Ectodermal cell (in vitro differentiated cells): ENCODE data around the gene ATG2A.

Source experiments
- H3K27ac ChIP-seq: 2 replicates; pipeline ENCODE4 v1.7.0; 2013; ENCODE audit warnings: mild to moderate bottlenecking, low read depth, low read length; ENCODE audit not compliant: insufficient read depth, poor library complexity, severe bottlenecking
- H3K27me3 ChIP-seq: 2 replicates; pipeline ENCODE4 v1.7.0; 2013; ENCODE audit warnings: mild to moderate bottlenecking, low read length; ENCODE audit not compliant: insufficient read depth, control insufficient read depth, poor library complexity, severe bottlenecking
- H3K36me3 ChIP-seq: one replicate; pipeline ENCODE4 v1.7.0; 2013; ENCODE audit warnings: low read length; ENCODE audit not compliant: control insufficient read depth, insufficient read depth
- H3K4me1 ChIP-seq: one replicate; pipeline ENCODE4 v1.7.0; 2013; ENCODE audit warnings: low read length; ENCODE audit not compliant: control insufficient read depth, insufficient read depth
- H3K4me3 ChIP-seq: 2 replicates; pipeline ENCODE4 v1.7.0; 2013; ENCODE audit warnings: low read depth, low read length, control low read depth; ENCODE audit not compliant: insufficient read depth
- H3K9me3 ChIP-seq: 2 replicates; pipeline ENCODE4 v1.7.0; 2013; ENCODE audit warnings: mild to moderate bottlenecking, low read length, moderate library complexity; ENCODE audit not compliant: control insufficient read depth
- WGBS, 2 experiments: methylation state at CpG; one replicate each; pipeline ENCODE4 v1.1.7; 2013; ENCODE audit warnings: missing lambda C conversion rate in 2 of 2; 5-methylcytosine and 5-hydroxymethylcytosine counted together

The ATG2A gene

DNA sequence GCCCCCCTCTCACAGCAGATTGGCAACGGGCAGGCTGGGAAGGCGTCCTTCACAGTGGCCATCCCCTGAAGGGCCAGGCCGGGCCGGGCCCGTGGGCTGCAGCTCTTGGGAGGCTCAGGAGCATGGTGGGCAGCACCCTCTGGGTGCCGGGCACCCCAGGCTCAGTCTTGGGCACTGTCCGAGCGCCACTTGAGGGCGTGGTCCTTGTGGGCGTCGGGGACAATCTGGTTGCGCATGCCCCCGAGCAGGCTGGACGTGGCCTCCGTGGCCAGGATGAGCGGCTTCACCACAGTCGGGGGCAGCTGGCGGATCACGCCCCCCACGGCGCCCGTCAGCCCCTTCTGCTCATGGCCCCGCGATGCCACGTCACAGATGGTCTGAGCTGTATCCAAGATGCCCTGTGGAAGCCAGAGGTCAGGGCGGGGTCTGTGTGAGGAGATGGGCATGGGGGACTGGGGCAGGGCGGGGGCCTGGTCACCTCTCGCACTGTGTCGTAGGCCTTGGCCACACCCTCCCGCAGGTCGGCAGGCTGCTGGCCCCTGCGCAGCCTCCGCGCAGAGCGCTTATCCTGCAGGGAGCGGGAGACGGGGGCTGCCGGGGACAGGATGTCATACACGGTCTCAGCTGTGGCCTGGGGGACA is 22.1 kb downstream of the ATG2A start:
- no peaks in the 10 kb centered on the region for H3K4me1 ChIP-seq
- H3K36me3 ChIP-seq: no peaks in the 10 kb centered on the region
- WGBS, 2 experiments: 93 to 94% methylated on average over 39 of the region's 39 CpGs
- no peaks in the 10 kb centered on the region for H3K27me3 ChIP-seq
- no peak overlapping the region for H3K4me3 ChIP-seq
- H3K9me3 ChIP-seq: no peaks in the 10 kb centered on the region
- no peak overlapping the region for H3K27ac ChIP-seq

- WGBS, 2 experiments: 45 to 48% methylated on average over 14 of the region's 14 CpGs
- Histone ChIP-seq H3K27ac (no peak overlapping the region), H3K4me1 (no peaks in the 10 kb centered on the region), H3K4me3 (no peak overlapping the region), H3K36me3 (no peaks in the 10 kb centered on the region), H3K9me3 (no peaks in the 10 kb centered on the region), H3K27me3 (no peaks in the 10 kb centered on the region)
Measured at GRCh38 chr11:64894070-64894811, 22.8 kb downstream of the ATG2A start.

DNA sequence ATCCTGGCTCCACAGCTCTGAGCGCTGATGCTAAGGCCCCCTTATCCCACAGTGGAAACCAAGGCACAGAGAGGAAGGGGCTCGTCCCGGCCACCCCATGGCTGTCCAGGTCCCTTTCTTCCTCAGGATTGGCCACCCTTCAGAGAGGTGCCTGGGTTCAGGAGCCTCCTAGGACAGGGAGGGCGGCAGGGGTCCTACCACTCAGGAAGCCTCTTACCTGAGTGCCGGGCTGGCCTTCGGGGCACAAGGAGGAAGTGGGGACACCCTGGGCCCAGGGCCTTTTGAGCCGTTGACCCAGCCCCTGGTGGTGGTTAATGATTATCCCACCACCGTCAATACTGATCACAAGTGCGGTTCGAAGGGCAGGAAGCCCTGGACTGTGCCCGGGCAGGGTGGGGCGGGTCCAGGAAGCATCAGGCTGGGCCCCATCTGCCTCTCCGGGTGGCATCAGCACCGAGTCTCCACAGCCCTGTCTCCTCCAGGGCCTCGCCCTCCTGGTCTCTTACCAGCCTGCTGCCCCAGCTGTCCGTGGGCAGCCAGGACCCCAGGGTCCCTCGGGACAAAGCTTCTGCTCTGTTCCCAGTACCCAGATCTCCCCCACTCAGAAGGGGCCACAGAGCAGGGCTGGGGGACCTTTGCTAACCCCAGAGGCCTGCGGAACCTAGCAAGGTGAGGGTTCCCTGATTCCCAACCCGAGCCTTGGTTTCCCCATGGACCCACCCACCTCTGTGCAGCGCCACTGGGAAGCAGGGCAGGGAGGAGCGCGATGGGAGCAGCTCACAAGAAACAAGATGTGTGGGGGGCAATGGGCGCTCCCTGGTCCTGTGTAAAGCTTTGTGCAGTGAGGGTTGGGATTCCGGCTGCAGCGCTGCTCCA is 23.6 kb downstream of the ATG2A start:
- Histone ChIP-seq H3K4me1 (peaks cover 8% of the 10 kb centered on the region), H3K36me3 (no peaks in the 10 kb centered on the region), H3K27ac (no peak overlapping the region), H3K9me3 (no peaks in the 10 kb centered on the region), H3K4me3 (no peak overlapping the region), H3K27me3 (no peaks in the 10 kb centered on the region)
- WGBS, 2 experiments: 90 to 91% methylated on average over 25 of the region's 25 CpGs

GRCh38 chr11:64892838-64893193 is 24.2 kb downstream of the ATG2A start:
- H3K27me3 ChIP-seq: no peaks in the 10 kb centered on the region
- H3K4me1 ChIP-seq: peaks cover 13% of the 10 kb centered on the region
- H3K4me3 ChIP-seq: no peak overlapping the region
- no peaks in the 10 kb centered on the region for H3K9me3 ChIP-seq
- no peaks in the 10 kb centered on the region for H3K36me3 ChIP-seq
- H3K27ac ChIP-seq: no peak overlapping the region
- 94% methylated on average over 10 of the region's 10 CpGs for whole genome bisulfite sequencing, 2 experiments

- H3K4me3 ChIP-seq: no peak overlapping the region
- H3K27ac ChIP-seq: no peak overlapping the region
- no peaks in the 10 kb centered on the region for H3K9me3 ChIP-seq
- peaks cover 13% of the 10 kb centered on the region for H3K4me1 ChIP-seq
- H3K36me3 ChIP-seq: no peaks in the 10 kb centered on the region
- 94% methylated on average over 11 of the region's 11 CpGs for WGBS, 2 experiments
- H3K27me3 ChIP-seq: no peaks in the 10 kb centered on the region
Measured at GRCh38 chr11:64892411-64892831, 24.6 kb downstream of the ATG2A start.

DNA sequence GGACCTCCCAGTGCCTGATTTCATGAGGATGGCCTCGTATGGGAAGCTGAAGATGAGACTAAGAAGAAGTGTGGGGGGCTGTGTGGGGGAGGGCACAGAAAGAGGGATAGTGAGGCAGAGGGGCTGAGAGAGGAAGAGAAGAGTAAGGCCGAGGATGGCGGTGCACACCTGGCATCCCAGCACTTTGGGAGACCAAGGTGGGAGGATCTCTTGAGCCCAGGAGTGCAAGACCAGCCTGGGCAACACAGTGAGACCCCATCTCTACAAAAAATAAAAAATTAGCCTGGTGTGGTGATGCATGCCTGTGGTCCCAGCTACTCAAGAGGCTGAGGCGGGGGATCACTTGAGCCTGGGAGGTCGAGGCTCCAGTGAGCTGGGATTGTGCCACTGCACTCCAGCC is 25.1 kb downstream of the ATG2A start:
- H3K27me3 ChIP-seq: no peaks in the 10 kb centered on the region
- peaks cover 13% of the 10 kb centered on the region for H3K4me1 ChIP-seq
- no peak overlapping the region for H3K27ac ChIP-seq
- H3K9me3 ChIP-seq: no peaks in the 10 kb centered on the region
- H3K4me3 ChIP-seq: no peak overlapping the region
- WGBS, 2 experiments: 87 to 92% methylated on average over 5 of the region's 5 CpGs
- H3K36me3 ChIP-seq: no peaks in the 10 kb centered on the region

GRCh38 chr11:64891215-64891848 is 25.7 kb downstream of the ATG2A start:
- Histone ChIP-seq H3K4me1 (peaks cover 13% of the 10 kb centered on the region), H3K27ac (no peak overlapping the region), H3K27me3 (no peaks in the 10 kb centered on the region), H3K4me3 (no peak overlapping the region), H3K36me3 (no peaks in the 10 kb centered on the region), H3K9me3 (no peaks in the 10 kb centered on the region)
- WGBS, 2 experiments: 93% methylated on average over 25 of the region's 25 CpGs

- 93 to 95% methylated on average over 7 of the region's 7 CpGs for WGBS, 2 experiments
- H3K4me3 ChIP-seq: no peak overlapping the region
- H3K9me3 ChIP-seq: no peaks in the 10 kb centered on the region
- H3K27ac ChIP-seq: no peak overlapping the region
- peaks cover 13% of the 10 kb centered on the region for H3K4me1 ChIP-seq
- H3K27me3 ChIP-seq: no peaks in the 10 kb centered on the region
- no peaks in the 10 kb centered on the region for H3K36me3 ChIP-seq
Measured at GRCh38 chr11:64890522-64890939, 26.5 kb downstream of the ATG2A start.

DNA sequence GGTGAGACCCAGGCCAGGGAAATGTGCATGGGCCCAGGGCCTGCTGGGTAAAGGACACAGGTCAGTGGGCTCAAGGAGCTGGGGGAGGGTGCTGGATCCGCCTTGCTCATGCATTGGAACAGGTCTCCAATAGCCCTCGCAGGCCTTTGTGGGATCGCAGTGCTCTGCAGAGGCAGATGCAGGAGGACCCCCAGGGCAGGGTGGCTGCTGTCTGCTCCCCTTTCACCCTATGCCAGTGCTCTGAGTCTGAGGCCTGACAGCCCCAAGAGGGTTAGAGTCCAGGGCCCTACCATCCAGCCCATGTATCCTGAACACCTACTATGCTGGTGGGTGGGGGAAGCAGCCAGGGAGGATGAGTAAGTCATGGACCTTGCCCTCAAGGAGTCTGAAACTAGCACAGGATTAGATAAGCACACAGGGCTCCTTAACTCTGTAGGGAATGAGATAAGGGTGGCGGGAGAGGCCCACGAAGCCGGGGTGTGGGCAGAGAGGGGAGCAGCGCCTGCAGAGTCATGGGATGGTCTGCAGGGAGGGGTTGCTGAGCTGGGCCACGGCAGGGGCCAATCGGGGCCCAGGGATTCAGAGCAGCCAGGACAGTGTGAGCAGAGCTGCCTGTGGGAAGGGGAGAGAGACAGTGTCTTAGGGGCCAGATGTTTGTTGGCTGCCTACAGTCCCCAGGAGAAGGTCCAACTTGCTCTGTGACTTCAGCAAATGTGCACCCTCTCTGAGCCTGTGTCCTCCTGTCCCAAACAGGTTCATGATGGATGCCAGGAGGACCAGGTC is 28.1 kb downstream of the ATG2A start:
- Histone ChIP-seq H3K9me3 (no peaks in the 10 kb centered on the region), H3K4me3 (no peak overlapping the region), H3K36me3 (no peaks in the 10 kb centered on the region), H3K27ac (no peak overlapping the region), H3K4me1 (peaks cover 13% of the 10 kb centered on the region), H3K27me3 (no peaks in the 10 kb centered on the region)
- 76 to 80% methylated on average over 9 of the region's 9 CpGs for WGBS, 2 experiments
